ENCODE measurements around the gene NUMB. TPM values are rescaled to one million over a fixed set of nuclear protein-coding genes. Genes with fewer than 3 reads are reported as not detected.

NUMB gene
- 19.2 and 24.5 TPM in 2 replicates for total RNA-seq

DNA sequence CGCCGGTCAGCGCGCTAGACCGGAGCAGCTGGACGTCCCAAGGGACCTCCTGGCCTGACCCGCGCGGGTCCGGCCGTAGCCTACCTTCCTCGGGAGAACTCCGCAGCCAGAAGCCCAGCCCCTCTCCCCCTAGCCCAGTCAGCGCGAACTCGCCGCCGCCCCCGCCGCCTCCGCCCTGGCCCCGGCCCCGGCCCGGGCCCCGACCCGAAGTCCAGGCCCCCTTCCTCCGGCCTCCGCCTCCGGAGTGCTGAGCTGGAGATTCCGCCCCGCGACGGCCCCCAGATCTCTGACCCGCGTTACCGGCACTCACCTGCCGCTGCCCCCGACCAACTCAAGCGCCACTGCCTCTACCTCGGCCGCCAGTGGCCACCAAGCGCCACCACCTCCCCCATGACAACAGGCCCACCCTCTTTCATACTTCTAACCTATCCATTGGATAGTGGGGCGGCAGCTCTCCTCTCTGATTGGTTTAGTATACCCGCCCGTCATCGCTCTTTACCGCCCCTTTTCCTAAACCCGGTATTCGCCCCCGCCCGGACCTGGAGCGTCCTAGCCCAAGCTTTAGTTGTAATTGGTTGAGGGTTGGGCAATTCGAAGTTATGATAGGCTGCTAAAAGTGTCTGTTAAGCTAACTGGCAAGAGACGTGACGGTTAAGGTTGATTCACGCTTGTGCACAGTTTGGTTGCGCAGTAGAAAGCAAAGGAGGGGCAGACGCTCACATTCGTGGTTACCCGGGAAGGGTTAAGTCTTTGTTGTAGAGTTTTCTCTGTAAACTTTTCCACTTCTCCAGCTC, at the start of gene NUMB:
Gene NUMB, minus strand, starts transcription at position 364 of the 794 bp plus-strand sequence. CDS start 102,795 bp downstream, outside the sequence.

DNA sequence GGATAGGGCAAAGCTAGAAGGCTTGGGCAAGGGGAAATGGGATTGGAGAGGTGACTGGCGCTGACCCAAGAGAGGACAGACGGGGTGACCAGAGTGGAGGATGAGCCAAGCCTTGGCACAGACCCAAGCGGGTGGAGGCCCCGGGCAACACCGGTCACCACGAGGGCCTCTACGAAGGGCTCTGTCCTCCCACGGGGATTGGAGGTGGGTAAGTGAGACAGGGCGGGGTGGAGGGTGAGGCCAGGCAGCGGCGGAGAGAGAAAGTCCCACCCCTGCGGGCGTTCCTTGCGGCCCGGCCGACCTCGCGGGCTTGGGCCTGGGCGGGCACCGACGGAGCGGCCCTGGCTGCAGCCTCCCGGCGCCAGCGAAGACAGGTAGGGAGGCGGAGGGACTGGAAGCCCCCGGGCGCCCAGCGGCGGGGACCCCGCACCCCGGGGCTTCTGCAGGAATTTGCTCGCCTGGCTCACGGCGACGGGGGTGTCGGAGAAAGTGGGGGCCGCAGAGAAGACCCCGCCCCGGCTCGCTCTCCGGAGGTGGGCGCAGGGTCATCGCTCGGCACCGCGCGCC, 221.0 kb downstream of the NUMB start, which contains the start of gene PAPLN:
Gene PAPLN, plus strand, starts transcription at position 288 of the 567 bp plus-strand sequence. CDS start 2,273 bp downstream, outside the sequence.

Other genes with a start within 250 kb of the NUMB start
- gene PAPLN, start 221.0 kb downstream of the NUMB start, total RNA-seq: 1.8 and 2.4 TPM in 2 replicates
- gene RIOX1, start 32.4 kb upstream of the NUMB start, total RNA-seq: 13.2 and 13.5 TPM in 2 replicates
- gene ACOT1, start 78.6 kb upstream of the NUMB start, total RNA-seq: 4.8 and 8.4 TPM in 2 replicates
- gene HEATR4, start 100.4 kb upstream of the NUMB start, total RNA-seq: 0.09 TPM in 1 of 2 replicates, not detected in the other
- gene ACOT2, start 110.7 kb upstream of the NUMB start, total RNA-seq: 29.3 and 38.5 TPM in 2 replicates
- gene ACOT4, start 133.3 kb upstream of the NUMB start, total RNA-seq: 0.43 and 0.46 TPM in 2 replicates
- not detected in 2 replicates for gene ACOT6, start 154.0 kb upstream of the NUMB start, total RNA-seq
- 7.1 and 8.0 TPM in 2 replicates for gene DNAL1, start 186.4 kb upstream of the NUMB start, total RNA-seq

All from smooth muscle cell of bladder (primary cell).